KMS-11 (cell line): ENCODE results near the gene NRP1.
"Not testable (repeated sequence)": the region's sequence is repeated elsewhere in the genome, so short reads cannot be mapped to it uniquely, and the experiment has no call there.

ENCODE experiments used
- H2AFZ ChIP-seq: fragments of 200-600 bp; sonication (generic); 2 replicates; pipeline ENCODE4 v1.6.1; 2016; ENCODE audit warnings: antibody characterized with exemption, mixed run types, low read depth
- H3K27ac ChIP-seq: fragments of 200-600 bp; sonication (generic); 2 replicates; pipeline ENCODE4 v1.6.1; 2016; ENCODE audit warnings: mild to moderate bottlenecking, mixed run types
- H3K27me3 ChIP-seq: fragments of 200-600 bp; sonication (generic); 2 replicates; pipeline ENCODE4 v1.6.1; 2017; ENCODE audit warnings: mild to moderate bottlenecking, low read depth, mixed run types, moderate library complexity; ENCODE audit not compliant: insufficient read depth
- H3K36me3 ChIP-seq: fragments of 200-600 bp; sonication (generic); 2 replicates; pipeline ENCODE4 v1.6.1; 2017; ENCODE audit warnings: mild to moderate bottlenecking, mixed run types; ENCODE audit not compliant: insufficient read depth
- H3K4me1 ChIP-seq: fragments of 200-600 bp; sonication (generic); 2 replicates; pipeline ENCODE4 v1.6.1; 2016; ENCODE audit warnings: mild to moderate bottlenecking, low read depth, mixed run types; ENCODE audit not compliant: poor library complexity, severe bottlenecking
- H3K4me2 ChIP-seq: fragments of 200-600 bp; sonication (generic); 2 replicates; pipeline ENCODE4 v1.7.0; 2016; ENCODE audit warnings: mild to moderate bottlenecking, mixed run types
- H3K4me3 ChIP-seq: fragments of 200-600 bp; sonication (generic); IDR thresholded peaks from 2 replicates; pipeline ENCODE4 v1.6.1; 2017; ENCODE audit warnings: low read depth, low read length, mixed read lengths; ENCODE audit not compliant: insufficient read depth
- H3K79me2 ChIP-seq: fragments of 200-600 bp; sonication (generic); 2 replicates; pipeline ENCODE4 v1.6.1; 2016; ENCODE audit warnings: low read depth, mixed run types; ENCODE audit not compliant: insufficient read depth
- H3K9ac ChIP-seq: fragments of 200-600 bp; sonication (generic); 2 replicates; pipeline ENCODE4 v1.6.1; 2016; ENCODE audit warnings: mild to moderate bottlenecking, mixed run types
- H4K20me1 ChIP-seq: fragments of 200-600 bp; sonication (generic); 2 replicates; pipeline ENCODE4 v1.6.1; 2016; ENCODE audit warnings: mild to moderate bottlenecking, mixed run types; ENCODE audit not compliant: insufficient read depth
- TF ChIP-seq, protein P1 (sequence below): fragments of 200-600 bp; sonication (generic); conservative IDR thresholded peaks from 2 replicates; pipeline ENCODE4 v1.6.1; 2017; ENCODE audit warnings: low read depth, mild to moderate bottlenecking, antibody characterized with exemption, low read length, moderate library complexity, mixed read lengths

NRP1 gene

DNA sequence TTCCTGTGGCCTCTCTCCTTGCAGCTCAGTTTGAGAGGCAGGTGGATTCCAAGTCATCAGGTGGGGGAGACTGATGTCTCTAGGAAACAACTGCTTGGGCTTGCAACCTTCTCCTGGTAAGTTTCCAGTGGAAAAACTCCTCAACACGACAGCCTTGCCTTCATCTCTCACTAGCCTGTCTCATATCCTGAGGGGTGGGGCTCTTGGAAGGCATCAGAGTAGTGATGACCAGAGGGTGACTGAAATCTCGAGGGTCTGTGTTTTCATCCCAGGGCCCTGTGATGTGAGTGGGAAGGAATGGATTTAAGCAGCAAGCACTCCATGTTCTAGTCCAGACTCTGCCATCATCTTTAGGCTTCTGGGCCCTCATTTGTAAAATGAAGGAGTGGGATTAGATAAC, 107.0 kb downstream of the NRP1 start:
- Histone ChIP-seq H3K79me2 (no peaks in the 10 kb centered on the region), H2AFZ (no peak overlapping the region), H3K36me3 (no peaks in the 10 kb centered on the region), H3K9ac (no peak overlapping the region), H4K20me1 (no peaks in the 10 kb centered on the region), H3K4me1 (no peaks in the 10 kb centered on the region), H3K4me2 (no peak overlapping the region), H3K27ac (no peak overlapping the region), H3K4me3 (no peak overlapping the region), H3K27me3 (no peaks in the 10 kb centered on the region)
- TF ChIP-seq, protein P1, sequence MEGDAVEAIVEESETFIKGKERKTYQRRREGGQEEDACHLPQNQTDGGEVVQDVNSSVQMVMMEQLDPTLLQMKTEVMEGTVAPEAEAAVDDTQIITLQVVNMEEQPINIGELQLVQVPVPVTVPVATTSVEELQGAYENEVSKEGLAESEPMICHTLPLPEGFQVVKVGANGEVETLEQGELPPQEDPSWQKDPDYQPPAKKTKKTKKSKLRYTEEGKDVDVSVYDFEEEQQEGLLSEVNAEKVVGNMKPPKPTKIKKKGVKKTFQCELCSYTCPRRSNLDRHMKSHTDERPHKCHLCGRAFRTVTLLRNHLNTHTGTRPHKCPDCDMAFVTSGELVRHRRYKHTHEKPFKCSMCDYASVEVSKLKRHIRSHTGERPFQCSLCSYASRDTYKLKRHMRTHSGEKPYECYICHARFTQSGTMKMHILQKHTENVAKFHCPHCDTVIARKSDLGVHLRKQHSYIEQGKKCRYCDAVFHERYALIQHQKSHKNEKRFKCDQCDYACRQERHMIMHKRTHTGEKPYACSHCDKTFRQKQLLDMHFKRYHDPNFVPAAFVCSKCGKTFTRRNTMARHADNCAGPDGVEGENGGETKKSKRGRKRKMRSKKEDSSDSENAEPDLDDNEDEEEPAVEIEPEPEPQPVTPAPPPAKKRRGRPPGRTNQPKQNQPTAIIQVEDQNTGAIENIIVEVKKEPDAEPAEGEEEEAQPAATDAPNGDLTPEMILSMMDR = no peak

DNA sequence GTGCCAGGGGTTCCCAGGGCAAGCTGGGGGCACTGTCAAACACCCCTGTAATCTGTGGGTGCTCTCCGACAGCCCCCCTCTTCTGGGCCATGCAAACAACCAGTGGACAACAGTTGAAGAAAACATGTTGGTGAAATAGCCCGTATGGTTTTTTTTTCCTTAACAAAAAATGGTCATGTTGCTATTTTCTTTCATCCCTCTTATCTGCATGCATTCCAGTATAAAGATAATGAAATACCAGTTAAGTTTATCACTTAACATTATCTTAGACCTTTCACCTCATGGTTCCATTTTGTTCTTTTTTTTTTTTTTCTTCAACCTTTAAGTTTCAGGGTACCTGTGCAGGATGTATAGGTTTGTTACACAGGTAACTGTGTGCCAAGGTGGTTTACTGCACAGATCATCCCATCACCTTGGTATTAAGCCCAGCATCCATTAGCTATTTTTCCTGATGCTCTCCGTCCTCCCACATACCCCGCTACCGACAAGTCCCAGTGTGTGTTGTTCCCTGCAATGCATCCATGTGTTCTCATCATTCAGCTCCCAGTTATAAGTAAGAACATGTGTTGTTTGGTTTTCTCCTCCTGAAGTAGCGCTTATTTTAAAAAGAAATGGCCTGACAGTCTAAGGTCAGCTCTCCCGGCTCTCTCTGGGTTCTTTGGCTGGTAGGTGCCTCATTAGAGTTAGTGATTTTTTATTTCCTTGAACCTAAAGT, 110.1 kb downstream of the NRP1 start:
- TF ChIP-seq, protein P1 = no peak
- Histone ChIP-seq H3K4me2 (no peak overlapping the region), H3K4me1 (no peaks in the 10 kb centered on the region), H4K20me1 (no peaks in the 10 kb centered on the region), H3K27me3 (no peaks in the 10 kb centered on the region), H3K36me3 (no peaks in the 10 kb centered on the region), H3K79me2 (no peaks in the 10 kb centered on the region), H3K27ac (no peak overlapping the region), H2AFZ (no peak overlapping the region), H3K4me3 (no peak overlapping the region), H3K9ac (no peak overlapping the region)

DNA sequence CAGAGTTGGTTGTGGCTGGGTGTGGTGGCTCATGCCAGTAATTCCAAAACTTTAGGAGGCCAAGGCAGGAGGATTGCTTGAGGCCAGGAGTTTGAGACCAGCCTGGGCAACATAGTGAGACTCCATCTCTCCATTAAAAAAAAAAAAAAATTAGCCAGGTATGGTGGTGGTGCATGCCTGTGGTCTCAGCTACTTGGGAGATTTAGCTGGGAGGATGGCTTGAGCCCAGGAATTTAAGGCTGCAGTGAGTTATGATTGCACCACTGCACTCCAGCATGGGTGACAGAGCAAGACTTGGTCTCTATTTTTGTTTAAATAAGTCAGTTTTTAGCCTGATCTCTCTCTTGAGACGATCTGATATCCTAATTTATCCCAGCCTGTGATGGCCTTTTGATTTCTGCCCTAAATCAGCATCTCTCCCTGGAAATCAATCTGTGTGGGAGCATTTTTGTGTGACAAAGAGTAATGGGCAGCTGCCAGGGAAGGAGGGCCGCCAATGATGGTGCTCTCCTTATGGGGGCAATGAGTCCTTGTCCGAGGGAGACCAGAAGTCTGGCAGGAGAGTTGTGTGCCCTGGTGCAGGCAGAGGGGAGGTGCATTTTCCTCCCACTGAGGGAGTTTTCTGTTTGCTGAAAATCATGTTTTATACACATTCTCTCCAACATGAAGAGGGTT, 111.0 kb downstream of the NRP1 start:
- Histone ChIP-seq H3K9ac (no peak overlapping the region), H3K4me2 (no peak overlapping the region), H3K27ac (no peak overlapping the region), H4K20me1 (no peaks in the 10 kb centered on the region), H3K79me2 (no peaks in the 10 kb centered on the region), H3K36me3 (no peaks in the 10 kb centered on the region), H2AFZ (no peak overlapping the region), H3K4me1 (no peaks in the 10 kb centered on the region), H3K27me3 (no peaks in the 10 kb centered on the region), H3K4me3 (no peak overlapping the region)
- TF ChIP-seq, protein P1 = no peak

GRCh38 chr10:33222304-33222703, 112.2 kb downstream of the NRP1 start:
- not testable (repeated sequence) for H3K79me2 ChIP-seq, H3K9ac ChIP-seq, H4K20me1 ChIP-seq, H2AFZ ChIP-seq, H3K4me3 ChIP-seq, H3K4me1 ChIP-seq, H3K27ac ChIP-seq, H3K27me3 ChIP-seq, H3K4me2 ChIP-seq, H3K36me3 ChIP-seq

DNA sequence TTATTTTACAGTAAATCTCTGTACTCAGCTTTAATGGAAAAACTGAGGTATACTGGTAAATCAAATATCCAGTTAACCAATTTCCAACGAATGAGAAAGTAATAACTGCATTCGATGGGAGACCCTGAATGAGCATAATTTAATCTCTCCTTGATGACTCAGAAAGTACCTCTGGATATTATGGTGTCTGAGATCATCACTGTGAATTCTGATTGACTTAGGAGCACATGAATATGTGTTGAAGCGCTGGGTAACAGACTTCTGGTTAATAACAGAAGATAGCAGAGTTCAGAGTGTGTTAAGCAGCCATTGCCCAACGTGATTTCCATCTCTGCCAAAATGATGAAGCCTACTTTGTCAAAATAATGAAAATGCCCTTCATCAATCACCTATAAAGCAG, 116.6 kb downstream of the NRP1 start:
- H4K20me1 ChIP-seq = no peaks in the 10 kb centered on the region
- H3K27ac ChIP-seq = no peak overlapping the region
- H3K27me3 ChIP-seq = no peaks in the 10 kb centered on the region
- no peak overlapping the region for H2AFZ ChIP-seq
- H3K36me3 ChIP-seq = no peaks in the 10 kb centered on the region
- no peak overlapping the region for H3K4me2 ChIP-seq
- TF ChIP-seq, protein P1 = no peak
- H3K9ac ChIP-seq = no peak overlapping the region
- H3K4me1 ChIP-seq = no peaks in the 10 kb centered on the region
- H3K4me3 ChIP-seq = no peak overlapping the region
- H3K79me2 ChIP-seq = no peaks in the 10 kb centered on the region
